ENCODE results near the gene FAR2. TPM values are rescaled to one million over a fixed set of nuclear protein-coding genes. Genes with fewer than 3 reads are reported as not detected.

FAR2 gene
- total and polyA plus RNA-seq, 4 donors = 0.81 to 7.6 (median 3.1) TPM

DNA sequence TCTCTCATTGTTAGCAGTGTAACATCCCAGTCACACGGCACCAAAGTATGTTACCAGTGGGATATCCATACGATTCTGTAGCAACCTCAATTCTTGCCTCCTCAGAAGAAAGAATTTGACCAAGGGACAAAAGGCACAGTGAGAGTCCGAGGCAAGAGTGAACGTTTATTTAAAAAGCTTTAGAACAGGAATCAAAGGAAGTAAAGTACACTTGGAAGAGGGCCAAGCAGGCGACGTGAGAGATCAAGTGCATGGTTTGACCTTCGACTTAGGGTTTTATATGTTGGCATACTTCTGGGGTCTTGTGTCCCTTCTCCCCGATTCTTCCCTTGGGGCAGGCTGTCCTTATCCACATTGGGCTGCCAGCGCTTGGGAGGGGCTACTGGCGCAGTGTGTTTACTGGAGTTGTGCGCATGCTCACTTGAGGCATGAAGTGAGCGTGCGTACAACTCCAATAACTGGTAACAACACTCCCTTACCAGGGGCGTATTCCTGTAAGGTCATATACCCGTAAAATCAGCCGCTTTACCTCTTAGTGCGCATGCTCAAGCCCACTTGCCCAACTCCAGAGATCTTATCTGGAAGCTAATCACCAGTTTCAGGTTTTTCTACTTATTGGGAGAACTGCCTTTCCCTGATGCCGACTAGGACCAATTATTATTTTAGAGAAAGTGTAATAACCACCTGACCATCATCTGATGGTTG lies 71.7 kb downstream of the FAR2 start:
- no peak for DNase-seq (ENCODE audit: low spot score)
- Histone ChIP-seq H3K4me1 (ENCODE audit: control insufficient read depth in 4 of 4, insufficient read depth in 4 of 4, low read length in 3 of 4) (no peaks in the 10 kb centered on the region), H3K36me3 (ENCODE audit: control insufficient read depth in 4 of 4, insufficient read depth in 3 of 4, low read depth in 1 of 4, low read length in 3 of 4) (no peaks in the 10 kb centered on the region), H3K27ac (ENCODE audit: low read depth in 1 of 2, low read length in 2 of 2) (no peak overlapping the region), H3K4me3 (ENCODE audit: low read depth in 1 of 3, low read length in 3 of 3) (no peak overlapping the region), H3K9ac (ENCODE audit: low read depth in 1 of 2, low read length in 2 of 2) (no peak overlapping the region), H3K9me3 (ENCODE audit: control insufficient read depth in 4 of 4, low read length in 3 of 4) (no peaks in the 10 kb centered on the region), H3K27me3 (ENCODE audit: control insufficient read depth in 4 of 4, insufficient read depth in 4 of 4, low read length in 3 of 4) (no peaks in the 10 kb centered on the region)
- 80% methylated on average over 18 of the region's 18 CpGs for WGBS
- TF ChIP-seq HNF4A (conservative IDR thresholded peaks at IDR 0.05) (no peak), MAX (IDR thresholded peaks at IDR 0.05) (no peak), YY1 (IDR thresholded peaks at IDR 0.05) (no peak), CTCF (IDR thresholded peaks at IDR 0.05; ENCODE audit: low read depth, low read length, missing input control) (no peak), TAF1 (conservative IDR thresholded peaks at IDR 0.05) (no peak), NR2F2 (IDR thresholded peaks at IDR 0.05) (no peak), RAD21 (IDR thresholded peaks at IDR 0.05) (no peak), FOXA2 (IDR thresholded peaks at IDR 0.05) (no peak), RXRA (IDR thresholded peaks at IDR 0.05) (no peak), EGR1 (IDR thresholded peaks at IDR 0.05; ENCODE audit: low read depth in 2 of 2) (no peak), FOXA1 (IDR thresholded peaks at IDR 0.05) (no peak), HNF4G (IDR thresholded peaks at IDR 0.05) (no peak), SP1 (IDR thresholded peaks at IDR 0.05) (no peak), GABPA (IDR thresholded peaks at IDR 0.05 in 1 of 2, conservative IDR thresholded peaks at IDR 0.05 in 1 of 2) (no peak), JUND (IDR thresholded peaks at IDR 0.05) (no peak)
- TF ChIP-seq, protein P1, sequence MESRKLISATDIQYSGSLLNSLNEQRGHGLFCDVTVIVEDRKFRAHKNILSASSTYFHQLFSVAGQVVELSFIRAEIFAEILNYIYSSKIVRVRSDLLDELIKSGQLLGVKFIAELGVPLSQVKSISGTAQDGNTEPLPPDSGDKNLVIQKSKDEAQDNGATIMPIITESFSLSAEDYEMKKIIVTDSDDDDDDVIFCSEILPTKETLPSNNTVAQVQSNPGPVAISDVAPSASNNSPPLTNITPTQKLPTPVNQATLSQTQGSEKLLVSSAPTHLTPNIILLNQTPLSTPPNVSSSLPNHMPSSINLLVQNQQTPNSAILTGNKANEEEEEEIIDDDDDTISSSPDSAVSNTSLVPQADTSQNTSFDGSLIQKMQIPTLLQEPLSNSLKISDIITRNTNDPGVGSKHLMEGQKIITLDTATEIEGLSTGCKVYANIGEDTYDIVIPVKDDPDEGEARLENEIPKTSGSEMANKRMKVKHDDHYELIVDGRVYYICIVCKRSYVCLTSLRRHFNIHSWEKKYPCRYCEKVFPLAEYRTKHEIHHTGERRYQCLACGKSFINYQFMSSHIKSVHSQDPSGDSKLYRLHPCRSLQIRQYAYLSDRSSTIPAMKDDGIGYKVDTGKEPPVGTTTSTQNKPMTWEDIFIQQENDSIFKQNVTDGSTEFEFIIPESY (IDR thresholded peaks at IDR 0.05) = no peak
- TF ChIP-seq, protein P2, sequence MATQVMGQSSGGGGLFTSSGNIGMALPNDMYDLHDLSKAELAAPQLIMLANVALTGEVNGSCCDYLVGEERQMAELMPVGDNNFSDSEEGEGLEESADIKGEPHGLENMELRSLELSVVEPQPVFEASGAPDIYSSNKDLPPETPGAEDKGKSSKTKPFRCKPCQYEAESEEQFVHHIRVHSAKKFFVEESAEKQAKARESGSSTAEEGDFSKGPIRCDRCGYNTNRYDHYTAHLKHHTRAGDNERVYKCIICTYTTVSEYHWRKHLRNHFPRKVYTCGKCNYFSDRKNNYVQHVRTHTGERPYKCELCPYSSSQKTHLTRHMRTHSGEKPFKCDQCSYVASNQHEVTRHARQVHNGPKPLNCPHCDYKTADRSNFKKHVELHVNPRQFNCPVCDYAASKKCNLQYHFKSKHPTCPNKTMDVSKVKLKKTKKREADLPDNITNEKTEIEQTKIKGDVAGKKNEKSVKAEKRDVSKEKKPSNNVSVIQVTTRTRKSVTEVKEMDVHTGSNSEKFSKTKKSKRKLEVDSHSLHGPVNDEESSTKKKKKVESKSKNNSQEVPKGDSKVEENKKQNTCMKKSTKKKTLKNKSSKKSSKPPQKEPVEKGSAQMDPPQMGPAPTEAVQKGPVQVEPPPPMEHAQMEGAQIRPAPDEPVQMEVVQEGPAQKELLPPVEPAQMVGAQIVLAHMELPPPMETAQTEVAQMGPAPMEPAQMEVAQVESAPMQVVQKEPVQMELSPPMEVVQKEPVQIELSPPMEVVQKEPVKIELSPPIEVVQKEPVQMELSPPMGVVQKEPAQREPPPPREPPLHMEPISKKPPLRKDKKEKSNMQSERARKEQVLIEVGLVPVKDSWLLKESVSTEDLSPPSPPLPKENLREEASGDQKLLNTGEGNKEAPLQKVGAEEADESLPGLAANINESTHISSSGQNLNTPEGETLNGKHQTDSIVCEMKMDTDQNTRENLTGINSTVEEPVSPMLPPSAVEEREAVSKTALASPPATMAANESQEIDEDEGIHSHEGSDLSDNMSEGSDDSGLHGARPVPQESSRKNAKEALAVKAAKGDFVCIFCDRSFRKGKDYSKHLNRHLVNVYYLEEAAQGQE (IDR thresholded peaks at IDR 0.05) = no peak
- TF ChIP-seq, protein P3, sequence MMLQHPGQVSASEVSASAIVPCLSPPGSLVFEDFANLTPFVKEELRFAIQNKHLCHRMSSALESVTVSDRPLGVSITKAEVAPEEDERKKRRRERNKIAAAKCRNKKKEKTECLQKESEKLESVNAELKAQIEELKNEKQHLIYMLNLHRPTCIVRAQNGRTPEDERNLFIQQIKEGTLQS (IDR thresholded peaks at IDR 0.05) = no peak
